ENCODE measurements around the gene RNF212B. TPM values are rescaled to one million over a fixed set of nuclear protein-coding genes. Genes with fewer than 3 reads are reported as not detected.

Gene RNF212B
- total RNA-seq, 1 donor from 2014 or later = not detected

- peaks cover 34% of the 10 kb centered on the region for H3K36me3 Mint-ChIP-seq
- peaks cover 11% of the 10 kb centered on the region for H3K4me1 Mint-ChIP-seq (ENCODE audit: unreplicated experiment)
- H3K4me3 Mint-ChIP-seq = peak overlapping the region; percentile 98
- H3K9me3 Mint-ChIP-seq = no peaks in the 10 kb centered on the region
- H3K27ac Mint-ChIP-seq = peak overlapping the region; percentile 98
- no peak for TF ChIP-seq CTCF (conservative IDR thresholded peaks at IDR 0.05)
- no peak for DNase-seq (ENCODE audit: extremely low spot score, unreplicated experiment)
- no peaks in the 10 kb centered on the region for H3K27me3 Mint-ChIP-seq
These were observed 84.1 kb downstream of the RNF212B start for GRCh38 chr14:23321572-23322547.

Other genes with a start within 250 kb of the RNF212B start
- 10.2 and 12.6 TPM in 2 replicates for gene C14orf93, start 227.8 kb upstream of the RNF212B start, total RNA-seq (ENCODE audit: low replicate concordance)
- gene PSMB5, start 203.0 kb upstream of the RNF212B start, total RNA-seq (ENCODE audit: low replicate concordance) = 153 and 177 TPM in 2 replicates
- not detected in 2 replicates for gene PSMB11, start 195.7 kb upstream of the RNF212B start, total RNA-seq (ENCODE audit: low replicate concordance)
- 7.9 and 20.4 TPM in 2 replicates for gene CDH24, start 180.4 kb upstream of the RNF212B start, total RNA-seq (ENCODE audit: low replicate concordance)
- gene ACIN1, start 142.8 kb upstream of the RNF212B start, total RNA-seq (ENCODE audit: low replicate concordance) = 214 and 342 TPM in 2 replicates
- 53.0 and 67.2 TPM in 2 replicates for gene C14orf119, start 142.4 kb upstream of the RNF212B start, total RNA-seq (ENCODE audit: low replicate concordance)
- 0.19 and 0.40 TPM in 2 replicates for gene CIROP, start 132.9 kb upstream of the RNF212B start, total RNA-seq (ENCODE audit: low replicate concordance)
- not detected in 2 replicates for gene CEBPE, start 118.7 kb upstream of the RNF212B start, total RNA-seq (ENCODE audit: low replicate concordance)
- 56.1 and 56.7 TPM in 2 replicates for gene SLC7A8, start 54.3 kb upstream of the RNF212B start, total RNA-seq (ENCODE audit: low replicate concordance)
- 15.9 and 19.5 TPM in 2 replicates for gene HOMEZ, start 48.2 kb downstream of the RNF212B start, total RNA-seq (ENCODE audit: low replicate concordance)
- gene PPP1R3E, start 64.9 kb downstream of the RNF212B start, total RNA-seq (ENCODE audit: low replicate concordance) = 10.1 and 16.7 TPM in 2 replicates
- gene BCL2L2, start 68.9 kb downstream of the RNF212B start, total RNA-seq (ENCODE audit: low replicate concordance) = 21.0 and 22.5 TPM in 2 replicates
- gene PABPN1, start 83.5 kb downstream of the RNF212B start, total RNA-seq (ENCODE audit: low replicate concordance) = 202 and 337 TPM in 2 replicates
- 16.8 and 52.5 TPM in 2 replicates for gene SLC22A17, start 115.0 kb downstream of the RNF212B start, total RNA-seq (ENCODE audit: low replicate concordance)
- gene EFS, start 127.2 kb downstream of the RNF212B start, total RNA-seq (ENCODE audit: low replicate concordance) = 41.0 and 59.3 TPM in 2 replicates
- gene IL25, start 134.9 kb downstream of the RNF212B start, total RNA-seq (ENCODE audit: low replicate concordance) = not detected in 2 replicates
- gene CMTM5, start 139.1 kb downstream of the RNF212B start, total RNA-seq (ENCODE audit: low replicate concordance) = 0.19 TPM in 1 of 2 replicates, not detected in the other
- 0.24 and 0.50 TPM in 2 replicates for gene MYH6, start 170.3 kb downstream of the RNF212B start, total RNA-seq (ENCODE audit: low replicate concordance)
- 0.14 TPM in 1 of 2 replicates, not detected in the other for gene MYH7, start 197.7 kb downstream of the RNF212B start, total RNA-seq (ENCODE audit: low replicate concordance)
- 36.5 and 51.1 TPM in 2 replicates for gene NGDN, start 231.8 kb downstream of the RNF212B start, total RNA-seq (ENCODE audit: low replicate concordance)

Data from type B pancreatic cell (in vitro differentiated cells).